ENCODE data around the gene GNG14.
"Not testable (repeated sequence)": the region's sequence is repeated elsewhere in the genome, so short reads cannot be mapped to it uniquely, and the experiment has no call there.

DNA sequence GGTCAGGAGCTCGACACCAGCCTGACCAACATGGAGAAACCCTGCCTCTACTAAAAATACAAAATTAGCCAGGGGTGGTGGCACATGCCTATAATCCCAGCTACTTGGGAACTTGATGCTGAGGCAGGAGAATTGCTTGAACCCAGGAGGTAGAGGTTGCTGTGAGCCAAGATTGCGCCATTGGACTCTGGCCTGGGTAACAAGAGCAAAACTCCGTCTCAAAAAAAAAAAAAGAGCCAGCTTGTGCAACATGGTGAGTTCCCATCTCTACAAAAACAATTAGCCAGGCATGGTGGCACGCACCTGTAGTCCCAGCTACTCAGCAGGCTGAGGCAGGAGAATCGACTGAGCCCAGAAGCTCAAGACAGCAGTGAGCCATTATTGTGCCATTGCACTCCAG is 9.8 kb upstream of the GNG14 start:
- TF ChIP-seq EP300 (IDR thresholded peaks at IDR 0.05); POLR2A (IDR thresholded peaks at IDR 0.05; ENCODE audit: low read depth): not testable (repeated sequence)
- TF ChIP-seq, protein P1, sequence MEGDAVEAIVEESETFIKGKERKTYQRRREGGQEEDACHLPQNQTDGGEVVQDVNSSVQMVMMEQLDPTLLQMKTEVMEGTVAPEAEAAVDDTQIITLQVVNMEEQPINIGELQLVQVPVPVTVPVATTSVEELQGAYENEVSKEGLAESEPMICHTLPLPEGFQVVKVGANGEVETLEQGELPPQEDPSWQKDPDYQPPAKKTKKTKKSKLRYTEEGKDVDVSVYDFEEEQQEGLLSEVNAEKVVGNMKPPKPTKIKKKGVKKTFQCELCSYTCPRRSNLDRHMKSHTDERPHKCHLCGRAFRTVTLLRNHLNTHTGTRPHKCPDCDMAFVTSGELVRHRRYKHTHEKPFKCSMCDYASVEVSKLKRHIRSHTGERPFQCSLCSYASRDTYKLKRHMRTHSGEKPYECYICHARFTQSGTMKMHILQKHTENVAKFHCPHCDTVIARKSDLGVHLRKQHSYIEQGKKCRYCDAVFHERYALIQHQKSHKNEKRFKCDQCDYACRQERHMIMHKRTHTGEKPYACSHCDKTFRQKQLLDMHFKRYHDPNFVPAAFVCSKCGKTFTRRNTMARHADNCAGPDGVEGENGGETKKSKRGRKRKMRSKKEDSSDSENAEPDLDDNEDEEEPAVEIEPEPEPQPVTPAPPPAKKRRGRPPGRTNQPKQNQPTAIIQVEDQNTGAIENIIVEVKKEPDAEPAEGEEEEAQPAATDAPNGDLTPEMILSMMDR (IDR thresholded peaks at IDR 0.05): not testable (repeated sequence)

Measured in esophagus muscularis mucosa (tissue), 4 donors.